GM18517 (cell line): ENCODE results near the gene SUGP1.
"Not testable (repeated sequence)": the region's sequence is repeated elsewhere in the genome, so short reads cannot be mapped to it uniquely, and the experiment has no call there.

Source experiments
- ATAC-seq: cut with Tn5 transposase; IDR thresholded peaks from one replicate; pipeline ENCODE4 v1.9.1; 2021; ENCODE audit warnings: mild to moderate bottlenecking, moderate library complexity; ENCODE audit not compliant: unreplicated experiment

Gene SUGP1

GRCh38 chr19:19320361-19321140, at the start of gene SUGP1, which contains the start of gene MAU2:
Gene SUGP1, minus strand, starts transcription at chr19:19320509. Its CDS starts 13 bp downstream, at chr19:19320496.
Gene MAU2, plus strand, starts transcription at chr19:19320829. Its CDS starts 31 bp downstream, at chr19:19320860.
- ATAC-seq = peak; percentile 88

GRCh38 chr19:19368087-19368486, 47.8 kb upstream of the SUGP1 start:
- no peak for ATAC-seq

- ATAC-seq = peak; percentile 61
These were observed 46.4 kb upstream of the SUGP1 start for GRCh38 chr19:19366434-19367396.

- ATAC-seq = no peak
These were observed 41.8 kb upstream of the SUGP1 start for GRCh38 chr19:19362075-19362474.

GRCh38 chr19:19361075-19361594, 40.8 kb upstream of the SUGP1 start:
- peak; percentile 60 for ATAC-seq

- no peak for ATAC-seq
These were observed 36.7 kb upstream of the SUGP1 start for GRCh38 chr19:19356901-19357566.

- no peak for ATAC-seq
These were observed 36.2 kb upstream of the SUGP1 start for GRCh38 chr19:19356500-19356899.

- ATAC-seq = no peak
These were observed 35.4 kb upstream of the SUGP1 start for GRCh38 chr19:19355606-19356139.

GRCh38 chr19:19354932-19355331, 34.6 kb upstream of the SUGP1 start:
- no peak for ATAC-seq

- ATAC-seq = no peak
These were observed 33.7 kb upstream of the SUGP1 start for GRCh38 chr19:19354007-19354406.

- no peak for ATAC-seq
These were observed 32.5 kb upstream of the SUGP1 start for GRCh38 chr19:19352823-19353222.

GRCh38 chr19:19350756-19351155, 30.4 kb upstream of the SUGP1 start:
- ATAC-seq = not testable (repeated sequence)

- ATAC-seq = no peak
These were observed 29.1 kb upstream of the SUGP1 start for GRCh38 chr19:19349365-19349764.

GRCh38 chr19:19348266-19348665, 28.0 kb upstream of the SUGP1 start:
- ATAC-seq = no peak

GRCh38 chr19:19347401-19348110, 27.2 kb upstream of the SUGP1 start:
- ATAC-seq = no peak

- ATAC-seq = no peak
These were observed 25.7 kb upstream of the SUGP1 start for GRCh38 chr19:19345970-19346369.

GRCh38 chr19:19345232-19345631, 24.9 kb upstream of the SUGP1 start:
- ATAC-seq = no peak

- no peak for ATAC-seq
These were observed 23.5 kb upstream of the SUGP1 start for GRCh38 chr19:19343762-19344161.

- no peak for ATAC-seq
These were observed 22.7 kb upstream of the SUGP1 start for GRCh38 chr19:19343016-19343362.
